Skeletal muscle cell (primary cell): ENCODE results near the gene CD7.
"Not testable (repeated sequence)": the region's sequence is repeated elsewhere in the genome, so short reads cannot be mapped to it uniquely, and the experiment has no call there.

Experiments
- DNase-seq: peaks from one replicate; pipeline ENCODE4 v3.0.0-alpha.2; 2010; ENCODE audit warnings: low read depth
- H3K4me3 ChIP-seq: 2 replicates; pipeline ENCODE4 v1.5.1; 2011; ENCODE audit warnings: low read depth, mild to moderate bottlenecking, control low read depth, low read length, moderate library complexity

CD7 gene

DNA sequence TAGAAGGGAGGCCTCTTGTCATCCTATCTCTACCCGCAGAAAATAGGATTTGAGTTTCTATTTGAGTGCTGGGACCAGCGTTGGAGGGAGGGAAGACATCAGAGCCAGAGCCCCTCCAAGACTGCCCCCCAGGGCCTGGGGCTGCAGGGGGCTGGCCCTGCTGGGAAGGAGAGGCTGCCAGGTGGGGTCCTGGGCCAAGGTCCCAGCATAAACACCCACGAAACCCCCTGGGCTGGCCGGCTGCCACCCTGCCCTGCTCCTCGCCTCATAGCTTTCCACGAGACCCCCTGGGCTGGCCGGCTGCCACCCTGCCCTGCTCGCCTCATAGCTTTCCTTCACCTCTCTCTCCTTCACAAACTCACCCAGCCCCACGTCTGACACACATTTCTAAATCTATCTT lies 31.0 kb upstream of the CD7 start:
- no peak overlapping the region for H3K4me3 ChIP-seq
- no peak for DNase-seq

- DNase-seq, H3K4me3 ChIP-seq: not testable (repeated sequence)
These were observed 30.6 kb upstream of the CD7 start for GRCh38 chr17:82347994-82348393.

GRCh38 chr17:82346342-82347300 lies 29.2 kb upstream of the CD7 start:
- no peak overlapping the region for H3K4me3 ChIP-seq
- DNase-seq = no peak

GRCh38 chr17:82345151-82345976 lies 28.0 kb upstream of the CD7 start:
- H3K4me3 ChIP-seq = no peak overlapping the region

DNA sequence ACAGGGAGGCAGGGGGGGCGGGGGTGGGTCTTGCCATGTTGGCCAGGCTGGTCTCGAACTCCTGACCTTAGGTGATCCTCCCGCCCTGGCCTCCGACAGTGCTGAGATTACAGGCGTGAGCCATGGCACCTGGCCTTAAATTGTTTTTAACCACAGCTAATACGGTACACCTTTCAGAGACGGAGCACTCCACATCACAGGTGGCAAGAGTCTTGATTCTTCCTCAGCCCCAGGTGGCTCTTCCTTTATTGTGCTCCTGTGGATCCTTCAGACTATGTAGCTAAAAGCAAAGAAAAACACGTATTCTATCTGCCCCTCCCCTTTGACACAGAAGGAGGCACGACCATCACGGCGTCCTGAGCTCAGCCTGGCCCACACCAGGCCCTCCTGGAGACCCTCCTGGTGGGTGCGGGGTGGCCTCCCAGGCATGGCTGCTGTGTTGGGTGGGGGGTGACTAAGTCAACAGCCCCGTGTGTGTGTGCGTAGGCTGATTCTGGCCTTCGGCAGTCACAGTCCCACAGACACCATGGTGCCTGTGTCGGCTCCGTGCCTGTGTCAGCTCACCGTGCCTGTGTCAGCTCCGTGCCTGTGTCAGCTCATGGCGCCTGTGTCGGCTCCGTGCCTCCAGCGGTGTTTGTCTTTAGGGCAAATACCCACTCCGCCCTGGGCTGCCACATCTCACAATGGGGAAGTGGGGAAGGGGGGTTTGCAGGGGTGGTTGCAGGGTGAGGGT lies 26.9 kb upstream of the CD7 start:
- no peak for DNase-seq
- H3K4me3 ChIP-seq = no peak overlapping the region

More at GRCh38 chr17:82345151-82345976, 28.0 kb upstream of the CD7 start:
- no peak for DNase-seq

GRCh38 chr17:82343560-82343959 lies 26.2 kb upstream of the CD7 start:
- no peak for DNase-seq

DNA sequence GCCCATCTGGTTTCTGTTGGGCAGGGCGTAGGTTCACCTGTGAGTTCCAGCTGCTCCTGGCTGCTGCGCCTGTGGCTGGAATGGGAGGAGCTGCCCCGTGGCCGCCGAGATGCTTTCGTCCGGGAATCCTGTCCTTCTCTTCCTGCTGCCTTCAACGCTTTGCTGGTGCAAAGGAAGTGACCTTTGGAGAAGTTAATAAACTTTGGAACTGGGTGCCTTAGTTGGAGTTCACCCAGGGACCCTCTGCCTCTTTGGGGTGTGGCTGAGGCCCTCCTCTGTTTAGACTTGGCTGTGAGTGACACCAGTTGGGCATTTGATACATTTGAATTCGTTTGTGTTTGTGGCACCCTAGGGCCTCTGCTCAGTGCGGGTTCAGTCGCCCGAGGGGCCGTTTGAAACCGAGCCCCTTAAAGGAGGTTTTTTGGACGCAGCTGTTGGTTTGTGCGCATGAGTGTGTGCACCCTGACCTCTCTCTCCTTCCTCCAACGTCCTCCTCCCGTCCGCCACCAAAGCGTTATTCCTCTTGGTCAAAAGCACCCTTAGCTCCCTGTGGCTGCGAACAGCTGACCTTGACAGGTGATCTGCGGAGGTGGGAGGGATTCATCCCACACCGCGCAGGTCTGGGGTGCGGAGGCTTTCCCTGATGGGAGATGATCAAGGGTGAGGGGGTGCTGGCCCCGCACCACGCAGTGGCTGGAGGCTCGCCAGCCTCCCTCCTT lies 25.1 kb upstream of the CD7 start:
- no peak for DNase-seq
- H3K4me3 ChIP-seq = no peak overlapping the region

More at GRCh38 chr17:82343560-82343959, 26.2 kb upstream of the CD7 start:
- no peak overlapping the region for H3K4me3 ChIP-seq

DNA sequence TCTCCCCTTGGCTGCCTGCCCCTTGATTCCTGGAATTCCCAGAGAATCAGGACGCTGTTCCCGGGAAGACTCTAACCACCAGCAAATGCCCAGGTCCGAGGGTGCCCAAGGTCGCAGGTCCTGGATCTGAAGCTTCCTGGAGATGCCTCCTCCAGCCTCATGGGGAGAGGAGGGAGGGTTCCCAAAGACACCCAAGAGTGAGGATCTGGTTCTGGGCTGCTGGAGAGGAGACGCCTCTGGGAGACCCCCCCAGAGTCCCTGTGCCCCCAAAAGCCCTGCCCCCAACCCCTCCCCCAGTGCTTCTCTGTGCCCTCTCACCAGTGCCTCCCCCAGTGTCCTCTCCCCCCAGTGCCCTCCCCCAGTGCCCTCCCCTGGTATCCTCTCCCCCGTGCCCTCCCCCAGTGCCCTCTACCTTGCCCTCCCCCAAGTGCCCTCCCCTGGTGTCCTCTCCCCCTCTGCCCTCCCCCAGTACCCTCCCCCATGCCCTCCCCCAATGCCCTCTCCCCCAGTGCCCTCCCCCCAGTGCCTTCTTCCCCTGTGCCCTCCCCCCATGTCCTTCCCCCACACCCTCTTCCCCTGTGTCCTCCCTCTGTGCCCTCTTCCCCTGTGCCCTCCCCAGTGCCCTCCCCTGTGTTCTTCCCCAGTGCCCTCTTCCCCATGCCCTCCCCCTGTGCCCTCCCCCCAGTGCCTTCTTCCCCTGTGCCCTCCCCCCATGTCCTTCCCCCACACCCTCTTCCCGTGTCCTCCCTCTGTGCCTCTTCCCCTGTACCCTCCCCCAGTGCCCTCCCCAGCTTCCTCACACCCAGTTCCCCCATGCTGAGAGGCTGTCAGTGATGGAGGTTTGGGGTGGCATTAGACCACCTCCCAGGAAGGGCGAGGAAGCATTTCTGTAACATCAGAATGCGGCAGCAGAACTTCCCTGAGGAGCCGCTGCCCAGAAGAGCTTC lies 22.5 kb upstream of the CD7 start:
- peak overlapping the region; percentile 2 for H3K4me3 ChIP-seq
- no peak for DNase-seq

GRCh38 chr17:82338858-82339633 lies 21.6 kb upstream of the CD7 start:
- peak; percentile 29 for DNase-seq
- peak overlapping the region; percentile 2 for H3K4me3 ChIP-seq

- H3K4me3 ChIP-seq = peak overlapping the region; percentile 20
- DNase-seq = no peak
These were observed 17.4 kb upstream of the CD7 start for GRCh38 chr17:82334622-82335394.

DNA sequence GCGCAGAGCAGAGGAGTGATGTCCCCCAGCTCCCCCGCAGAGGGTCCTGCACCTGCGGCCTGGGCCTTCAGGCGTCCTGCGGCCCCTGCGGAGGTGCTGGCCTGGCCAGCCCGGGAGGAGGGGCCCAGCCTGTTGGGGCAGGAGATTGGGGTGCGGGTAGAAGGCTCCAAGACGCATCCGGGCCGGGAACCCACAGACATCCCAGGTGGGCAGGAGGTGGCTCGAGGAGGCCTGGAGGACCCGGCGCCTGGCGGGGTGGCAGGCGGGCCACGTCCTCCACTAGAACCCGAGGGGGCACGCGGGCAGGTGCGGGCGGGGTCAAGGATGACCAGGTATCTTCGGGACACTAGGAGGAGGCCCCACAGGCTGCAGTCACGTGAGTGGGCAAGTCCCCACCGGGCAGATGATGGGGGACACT lies 16.8 kb upstream of the CD7 start:
- peak overlapping the region; percentile 55 for H3K4me3 ChIP-seq
- no peak for DNase-seq

GRCh38 chr17:82333279-82334171 lies 16.1 kb upstream of the CD7 start, which contains the start of gene SECTM1:
TSS of gene SECTM1 (minus strand) at chr17:82333766. CDS start at chr17:82327240, 6,526 bp downstream.
- DNase-seq = no peak
- peak within 1 kb of the TSS; percentile 55 for H3K4me3 ChIP-seq

DNA sequence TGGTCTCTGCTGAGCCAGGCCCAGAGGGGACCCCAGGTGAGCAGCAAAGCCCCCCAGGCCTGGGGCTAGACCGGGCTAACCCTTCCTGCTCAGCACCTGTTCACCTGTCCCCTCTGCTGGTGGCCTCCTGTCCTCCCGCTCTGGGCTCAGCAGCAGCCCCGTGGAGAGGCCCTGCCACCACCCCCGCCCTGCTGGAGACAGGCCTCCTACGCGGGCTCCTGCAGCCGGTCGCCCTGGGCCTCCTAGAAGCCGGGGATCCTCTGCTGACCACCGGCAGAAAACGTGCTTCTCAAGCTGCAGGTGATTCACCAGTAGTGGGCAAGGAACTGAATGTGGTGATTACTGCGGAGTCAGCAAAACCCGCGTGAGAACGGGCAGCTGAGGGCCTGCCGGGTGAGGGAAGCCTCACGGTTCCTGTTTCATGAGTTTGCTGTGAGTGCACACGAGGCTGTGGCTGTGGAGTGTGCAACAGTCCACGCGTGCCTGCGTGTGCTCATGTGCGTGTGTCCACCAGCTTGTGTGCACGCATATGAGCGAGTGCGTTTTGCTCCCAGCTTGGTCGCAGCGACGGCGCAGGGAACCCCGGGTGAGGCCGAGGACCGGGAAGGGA lies 15.4 kb upstream of the CD7 start:
- no peak for DNase-seq
- H3K4me3 ChIP-seq = peak overlapping the region; percentile 55

- no peak overlapping the region for H3K4me3 ChIP-seq
- no peak for DNase-seq
These were observed 14.0 kb upstream of the CD7 start for GRCh38 chr17:82331345-82331939.
